T-helper 17 cell (primary cell): Measurements from ENCODE around the gene SMAD9. TPM values are rescaled to one million over a fixed set of nuclear protein-coding genes. Genes with fewer than 3 reads are reported as not detected.

ENCODE experiments used
- ATAC-seq: fragments of 150-1000 bp; cut with Tn5 transposase; 2 replicates; pipeline ENCODE4 v1.10.0; 2021; ENCODE audit warnings: mild to moderate bottlenecking, moderate library complexity
- DNase-seq, 3 donors: peaks; one replicate each; pipeline versions ENCODE4 v3.0.0 to v3.0.0-alpha.2; 2020 to 2021
- H3K9me3 ChIP-seq: one replicate; pipeline ENCODE4 v1.7.0; 2013; ENCODE audit warnings: low read length, mild to moderate bottlenecking; ENCODE audit not compliant: control insufficient read depth, poor library complexity, severe bottlenecking
- H3K27ac Mint-ChIP-seq: one replicate; pipeline ENCODE4 v1.8.0; 2022; ENCODE audit warnings: mild to moderate bottlenecking, moderate library complexity, mixed read lengths
- H3K27me3 Mint-ChIP-seq: one replicate; pipeline ENCODE4 v1.8.0; 2022; ENCODE audit warnings: mixed read lengths
- H3K36me3 Mint-ChIP-seq: one replicate; pipeline ENCODE4 v1.8.0; 2022; ENCODE audit warnings: low read depth, mixed read lengths
- H3K4me1 Mint-ChIP-seq: one replicate; pipeline ENCODE4 v1.8.0; 2022; ENCODE audit warnings: mild to moderate bottlenecking, mixed read lengths
- H3K4me3 Mint-ChIP-seq: one replicate; pipeline ENCODE4 v1.8.0; 2022; ENCODE audit warnings: mild to moderate bottlenecking, moderate library complexity, mixed read lengths
- total RNA-seq, 4 donors: library from RNA in 2 of 4; stranded (reverse) in 2 of 4; gene quantifications; one replicate each; pipeline ENCODE4 v1.2.3 and lab custom pipeline; 2022 to 2026

The SMAD9 gene
- total RNA-seq, 2 donors from 2014 or later: not detected

DNA sequence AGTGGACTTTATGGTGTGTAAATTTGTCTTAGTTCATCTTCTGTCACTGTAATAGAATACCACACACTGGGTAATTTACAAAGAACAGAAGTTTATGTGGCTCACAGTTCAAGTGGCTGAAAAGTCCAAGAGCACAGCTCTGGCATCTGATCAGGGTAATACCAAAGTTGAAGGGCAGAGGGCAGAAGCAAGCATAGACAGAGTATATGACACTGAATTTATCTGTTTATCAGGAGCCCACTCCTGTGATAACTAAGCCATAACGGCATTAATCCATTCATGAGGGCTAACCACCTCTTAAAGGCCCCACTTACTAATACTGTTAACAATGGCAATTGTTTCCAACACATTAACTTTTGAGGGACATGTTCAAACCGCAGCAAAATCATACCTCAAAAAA is 105.0 kb downstream of the SMAD9 start:
- H3K4me1 Mint-ChIP-seq: peaks cover 15% of the 10 kb centered on the region
- no peak for DNase-seq
- peaks cover 37% of the 10 kb centered on the region for H3K27me3 Mint-ChIP-seq
- no peak overlapping the region for H3K27ac Mint-ChIP-seq
- peaks cover 5% of the 10 kb centered on the region for H3K36me3 Mint-ChIP-seq
- no peaks in the 10 kb centered on the region for H3K9me3 ChIP-seq
- peak; percentile 17 for ATAC-seq
- H3K4me3 Mint-ChIP-seq: no peak overlapping the region

DNA sequence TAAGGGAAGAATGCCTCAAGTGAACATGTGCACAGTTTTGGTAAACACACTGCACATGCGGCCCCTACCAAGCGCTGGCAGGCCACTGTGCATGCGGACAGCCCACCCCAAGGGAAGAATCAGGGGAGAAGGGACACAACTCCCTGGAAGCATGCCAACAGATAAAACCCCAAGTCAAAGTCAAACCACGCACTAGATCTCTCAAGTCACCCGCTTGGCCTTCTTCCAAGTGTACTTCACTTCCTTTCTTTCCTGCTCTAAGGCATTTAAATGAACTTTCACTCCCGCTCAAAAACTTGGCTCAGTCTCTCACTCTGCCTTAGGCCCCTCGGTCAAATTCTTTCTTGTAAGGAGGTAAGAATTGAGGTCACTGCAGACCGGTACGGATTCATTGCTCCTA is 105.6 kb downstream of the SMAD9 start:
- Mint-ChIP-seq H3K4me1 (peaks cover 9% of the 10 kb centered on the region), H3K36me3 (peaks cover 5% of the 10 kb centered on the region), H3K4me3 (no peak overlapping the region), H3K27me3 (peaks cover 41% of the 10 kb centered on the region), H3K27ac (no peak overlapping the region)
- H3K9me3 ChIP-seq: no peaks in the 10 kb centered on the region
- no peak for DNase-seq
- no peak for ATAC-seq

DNA sequence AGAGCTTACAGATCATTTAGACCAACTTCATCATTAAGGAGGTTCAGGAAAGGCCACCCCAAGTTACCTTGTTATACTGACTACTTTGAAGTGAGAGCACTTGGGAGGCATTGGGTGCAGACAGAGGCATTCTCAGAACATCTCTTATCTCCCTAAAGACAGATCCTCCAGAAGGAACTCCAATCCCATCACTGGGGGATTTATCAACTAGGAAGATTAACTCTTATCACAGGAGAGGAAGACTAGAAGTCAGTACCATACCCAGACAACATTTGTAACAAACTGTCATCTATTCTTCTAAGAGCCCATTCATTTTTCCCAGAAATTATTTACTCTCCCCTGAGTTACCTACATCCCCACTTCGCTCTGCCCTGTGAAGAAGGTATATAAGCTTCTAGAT is 106.8 kb downstream of the SMAD9 start:
- DNase-seq (no peak), ATAC-seq (no peak)
- no peaks in the 10 kb centered on the region for H3K9me3 ChIP-seq
- no peak overlapping the region for H3K4me3 Mint-ChIP-seq
- H3K27me3 Mint-ChIP-seq: peaks cover 47% of the 10 kb centered on the region
- H3K27ac Mint-ChIP-seq: no peak overlapping the region
- H3K36me3 Mint-ChIP-seq: peaks cover 5% of the 10 kb centered on the region
- peaks cover 2% of the 10 kb centered on the region for H3K4me1 Mint-ChIP-seq

DNA sequence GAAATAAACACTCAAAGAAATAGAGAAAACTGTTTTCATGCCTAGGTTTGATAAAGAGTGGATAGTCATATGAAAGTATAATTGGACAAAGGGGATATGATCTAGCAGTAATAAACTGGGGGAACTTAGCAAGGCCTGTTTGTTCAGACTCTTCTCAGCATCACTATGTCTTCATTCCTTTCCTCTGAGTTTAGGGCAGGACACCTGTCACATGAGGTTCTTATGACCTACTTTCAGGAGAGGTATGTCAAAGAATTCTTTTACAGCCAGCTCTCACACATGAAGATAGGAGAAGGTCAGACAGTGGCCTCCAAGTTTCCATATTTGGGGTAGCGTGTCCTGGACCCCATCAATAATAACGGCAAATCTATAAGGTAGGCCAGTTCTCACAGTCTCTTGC is 112.4 kb downstream of the SMAD9 start:
- Mint-ChIP-seq H3K4me1 (no peaks in the 10 kb centered on the region), H3K27ac (no peak overlapping the region), H3K27me3 (peaks cover 66% of the 10 kb centered on the region), H3K36me3 (peaks cover 5% of the 10 kb centered on the region), H3K4me3 (no peak overlapping the region)
- no peak for ATAC-seq
- no peaks in the 10 kb centered on the region for H3K9me3 ChIP-seq
- no peak for DNase-seq

DNA sequence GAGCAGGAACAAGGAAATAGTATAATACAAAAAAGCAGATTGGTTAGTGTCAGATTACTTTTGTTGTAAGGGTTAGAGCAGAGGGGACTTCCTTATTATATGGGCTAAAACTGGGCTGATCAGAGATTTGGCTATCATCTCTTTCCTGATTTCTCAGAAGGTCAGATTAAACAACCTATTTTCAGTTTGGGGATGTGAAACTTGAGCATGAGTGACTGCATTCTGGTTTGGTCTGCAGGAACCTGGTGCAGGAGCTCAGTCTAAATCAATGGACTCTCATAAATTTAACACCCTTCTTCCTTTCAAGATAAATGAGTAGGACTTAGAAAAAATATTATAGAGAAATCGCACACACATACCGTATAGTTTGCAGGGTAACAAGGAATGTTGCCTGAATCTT is 113.9 kb downstream of the SMAD9 start:
- Mint-ChIP-seq H3K36me3 (no peaks in the 10 kb centered on the region), H3K27ac (no peak overlapping the region), H3K27me3 (peaks cover 55% of the 10 kb centered on the region), H3K4me3 (no peak overlapping the region), H3K4me1 (no peaks in the 10 kb centered on the region)
- no peak for ATAC-seq
- H3K9me3 ChIP-seq: no peaks in the 10 kb centered on the region
- DNase-seq: no peak

DNA sequence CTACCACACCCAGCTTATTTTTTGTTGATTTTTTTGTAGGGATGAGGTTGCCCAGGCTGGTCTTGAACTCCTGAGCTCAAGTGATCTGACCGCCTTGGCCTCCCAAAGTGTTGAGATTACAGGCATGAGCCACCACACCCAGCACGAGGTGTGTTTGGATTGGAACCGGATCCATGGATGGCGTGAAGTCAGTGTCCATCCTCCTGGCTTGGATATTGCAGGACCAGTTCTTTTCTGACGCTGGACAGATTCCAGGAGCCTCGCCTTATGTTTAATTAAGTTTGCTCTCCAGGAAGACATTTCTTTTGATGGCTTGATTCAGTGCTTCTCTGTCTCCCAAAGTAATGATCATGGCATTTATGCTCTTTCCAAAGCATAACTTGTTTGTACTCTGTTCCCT is 115.5 kb downstream of the SMAD9 start:
- Mint-ChIP-seq H3K27ac (no peak overlapping the region), H3K36me3 (no peaks in the 10 kb centered on the region), H3K27me3 (peaks cover 48% of the 10 kb centered on the region), H3K4me3 (no peak overlapping the region), H3K4me1 (no peaks in the 10 kb centered on the region)
- DNase-seq (no peak), ATAC-seq (no peak)
- H3K9me3 ChIP-seq: no peaks in the 10 kb centered on the region

DNA sequence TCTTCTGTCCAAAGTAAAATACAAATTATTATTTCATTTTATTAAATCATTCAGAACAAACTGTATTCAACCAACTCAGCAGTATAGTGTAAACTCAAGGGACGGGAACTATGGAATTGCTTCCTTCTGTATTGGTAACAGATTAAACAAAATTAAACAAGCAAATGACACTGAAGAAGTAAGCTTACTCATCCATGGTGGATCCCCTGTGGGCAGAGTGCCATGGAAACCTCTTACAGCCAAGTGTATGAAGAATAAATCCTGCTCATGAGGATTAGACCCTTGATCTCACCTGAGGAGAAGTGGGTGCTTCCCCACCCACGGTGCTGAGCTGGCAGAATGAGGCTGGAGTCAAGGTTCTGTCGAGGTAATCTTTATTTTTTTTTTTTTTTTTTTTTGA is 119.0 kb downstream of the SMAD9 start:
- no peak overlapping the region for H3K27ac Mint-ChIP-seq
- H3K27me3 Mint-ChIP-seq: peaks cover 36% of the 10 kb centered on the region
- H3K4me3 Mint-ChIP-seq: no peak overlapping the region
- H3K36me3 Mint-ChIP-seq: no peaks in the 10 kb centered on the region
- no peaks in the 10 kb centered on the region for H3K4me1 Mint-ChIP-seq
- H3K9me3 ChIP-seq: no peaks in the 10 kb centered on the region
- DNase-seq (no peak), ATAC-seq (no peak)

DNA sequence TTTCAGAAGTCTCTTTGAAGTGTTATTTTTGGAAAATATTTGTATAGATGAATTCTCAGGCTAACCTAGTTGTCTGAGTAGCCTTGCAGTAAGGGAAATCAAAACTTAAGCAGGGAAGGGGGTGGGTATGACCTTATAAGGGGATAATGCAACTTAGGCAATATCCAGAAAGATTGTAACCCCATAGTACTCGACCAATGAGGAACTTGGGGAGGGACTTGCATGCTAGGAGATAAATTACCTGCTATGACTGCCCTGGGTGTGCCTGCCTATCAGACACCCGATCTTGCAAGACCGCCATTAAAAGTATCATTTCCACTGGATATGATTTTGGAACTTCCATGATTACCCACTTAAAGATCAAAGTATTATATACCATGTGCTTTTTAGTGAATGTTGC is 124.0 kb downstream of the SMAD9 start:
- H3K9me3 ChIP-seq: no peaks in the 10 kb centered on the region

DNA sequence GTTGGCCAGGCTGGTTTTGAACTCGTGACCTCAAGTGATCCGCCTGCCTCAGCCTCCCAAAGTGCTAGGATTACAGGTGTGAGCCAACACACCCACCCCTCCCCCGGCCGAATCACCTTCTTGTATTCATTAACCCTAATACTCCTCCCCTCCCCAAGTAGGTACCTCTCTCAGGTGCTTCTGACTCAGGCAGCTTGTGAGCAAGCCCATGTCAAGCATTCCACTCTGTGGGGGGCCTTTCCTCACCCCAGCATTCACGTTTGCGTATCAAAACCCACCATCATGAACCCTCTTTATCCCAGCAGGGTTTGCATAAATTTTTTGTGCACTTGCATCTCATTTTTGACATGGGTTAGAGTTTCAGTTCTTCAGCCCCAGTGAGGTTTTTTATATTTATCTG is 124.6 kb downstream of the SMAD9 start:
- Mint-ChIP-seq H3K4me3 (no peak overlapping the region), H3K36me3 (no peaks in the 10 kb centered on the region), H3K27ac (no peak overlapping the region), H3K4me1 (no peaks in the 10 kb centered on the region), H3K27me3 (peaks cover 29% of the 10 kb centered on the region)
- no peak for DNase-seq
- no peak for ATAC-seq
- no peaks in the 10 kb centered on the region for H3K9me3 ChIP-seq

More for the DNA sequence above, 124.0 kb downstream of the SMAD9 start:
- Mint-ChIP-seq H3K36me3 (no peaks in the 10 kb centered on the region), H3K27me3 (peaks cover 29% of the 10 kb centered on the region), H3K4me3 (no peak overlapping the region), H3K4me1 (no peaks in the 10 kb centered on the region), H3K27ac (no peak overlapping the region)
- ATAC-seq (no peak), DNase-seq (no peak)

Other genes with a start within 250 kb of the SMAD9 start
- gene SERTM1, start 246.2 kb downstream of the SMAD9 start, total RNA-seq: not detected
- gene RFXAP, start 101.0 kb downstream of the SMAD9 start, total RNA-seq: 1 to 10 TPM; 4.2 to 6.1 TPM
- gene ALG5, start 79.1 kb upstream of the SMAD9 start, total RNA-seq: 10 to 100 TPM; 16.9 to 18.1 TPM
- gene EXOSC8, start 80.5 kb upstream of the SMAD9 start, total RNA-seq: 10 to 100 TPM; 30.7 to 48.1 TPM
- gene SUPT20H, start 139.4 kb upstream of the SMAD9 start, total RNA-seq: 10 to 100 TPM; 56.4 to 64.3 TPM
- gene CSNK1A1L, start 185.4 kb upstream of the SMAD9 start, total RNA-seq: not detected